Prostate gland (tissue), 2 donors: Measurements from ENCODE around the gene KRTAP22-2. TPM values are rescaled to one million over a fixed set of nuclear protein-coding genes. Genes with fewer than 3 reads are reported as not detected.

ENCODE experiments used
- DNase-seq: peaks from one replicate; pipeline ENCODE4 v3.0.0-alpha.2; 2019; ENCODE audit warnings: low spot score
- H3K27ac ChIP-seq, 2 donors: fragments of 200-600 bp; sonication (generic); 2 replicates each; pipeline ENCODE4 v1.5.1; 2017 to 2019
- H3K27me3 ChIP-seq: fragments of 200-600 bp; sonication (generic); replicated peaks from 2 replicates; pipeline ENCODE4 v1.5.1; 2019; ENCODE audit not compliant: insufficient read depth
- H3K36me3 ChIP-seq, 2 donors: fragments of 200-600 bp; sonication (generic); 1 replicate in 1 of 2; 2 replicates in 1 of 2; pipeline versions ENCODE4 v1.5.1 to v1.8.1; 2017 to 2019
- H3K4me1 ChIP-seq: fragments of 200-600 bp; sonication (generic); replicated peaks from 2 replicates; pipeline ENCODE4 v1.5.1; 2019
- H3K4me3 ChIP-seq, 2 donors: fragments of 200-600 bp; sonication (generic); 2 replicates each; pipeline ENCODE4 v1.5.1; 2017 to 2019
- H3K9me3 ChIP-seq: fragments of 200-600 bp; sonication (generic); 2 replicates; pipeline ENCODE4 v1.5.1; 2017
- CTCF ChIP-seq, 4 experiments: fragments of 200-600 bp in 2 of 4; fragments of 450-650 bp in 2 of 4; sonication (generic) in 2 of 4; IDR thresholded peaks; 1 replicate in 3 of 4; 2 replicates in 1 of 4; pipeline ENCODE4 v1.5.1; 2016 to 2019; ENCODE audit warnings: antibody characterized with exemption in 4 of 4, mild to moderate bottlenecking in 2 of 4, moderate library complexity in 2 of 4
- POLR2A ChIP-seq: fragments of 450-650 bp; IDR thresholded peaks from one replicate; pipeline ENCODE4 v1.6.1; 2016; ENCODE audit warnings: antibody characterized with exemption, mild to moderate bottlenecking
- POLR2AphosphoS5 ChIP-seq: sonication (generic); formaldehyde crosslinking; IDR thresholded peaks from one replicate; pipeline ENCODE4 v1.6.1; 2017; ENCODE audit warnings: antibody characterized with exemption
- WGBS: methylation state at CpG from one replicate; pipeline ENCODE4 v1.1.5; 2018; 5-methylcytosine and 5-hydroxymethylcytosine counted together
- intact Hi-C: fragments of 100-400 bp; cut with DNase I; formaldehyde crosslinking; loops from one replicate; pipeline ENCODE4 v1.14.2; 2022
- total RNA-seq, 2 donors: library from RNA; depleted of rRNA; stranded (reverse); fragments of >200 nt; gene quantifications; one replicate each; pipeline ENCODE4 v1.1.0, GENCODE V29; 2016

Gene KRTAP22-2
- total RNA-seq, 2 donors from 2014 or later = not detected

- Histone ChIP-seq H3K4me1 (no peaks in the 10 kb centered on the region), H3K27me3 (no peaks in the 10 kb centered on the region), H3K27ac (no peak within 1 kb of the TSS), H3K4me3 (no peak within 1 kb of the TSS), H3K36me3 (no peaks in the 10 kb centered on the region), H3K9me3 (no peaks in the 10 kb centered on the region)
- intact Hi-C loops = no loop called here
- 96% methylated on average over 6 of the region's 6 CpGs for WGBS
- no peak for TF ChIP-seq POLR2A
- TF ChIP-seq CTCF (IDR thresholded peaks at IDR 0.05) = no peak
- TF ChIP-seq POLR2AphosphoS5 = no peak
- no peak for DNase-seq
Measured at GRCh38 chr21:30598802-30599201, 8.6 kb upstream of the KRTAP22-2 start, which contains the start of gene KRTAP6-2. Gene KRTAP6-2, minus strand, starts transcription at chr21:30598902. Its CDS starts 28 bp downstream, at chr21:30598874.

- Histone ChIP-seq H3K4me1 (no peaks in the 10 kb centered on the region), H3K27me3 (no peaks in the 10 kb centered on the region), H3K27ac (no peak within 1 kb of the TSS), H3K36me3 (no peaks in the 10 kb centered on the region), H3K9me3 (no peaks in the 10 kb centered on the region), H3K4me3 (no peak within 1 kb of the TSS)
- no peak for TF ChIP-seq CTCF (IDR thresholded peaks at IDR 0.05)
- TF ChIP-seq POLR2A = no peak
- no peak for TF ChIP-seq POLR2AphosphoS5
- DNase-seq = no peak
- intact Hi-C loops = no loop called here
- WGBS = 93% methylated on average over 4 of the region's 4 CpGs
Measured at GRCh38 chr21:30592140-30592539, 1.9 kb upstream of the KRTAP22-2 start, which contains the start of gene KRTAP6-3. Gene KRTAP6-3, plus strand, starts transcription at chr21:30592440. Its CDS starts 6 bp downstream, at chr21:30592446.

- no peaks in the 10 kb centered on the region for H3K36me3 ChIP-seq
- H3K9me3 ChIP-seq = no peaks in the 10 kb centered on the region
- no peak overlapping the region for H3K27ac ChIP-seq
- H3K4me1 ChIP-seq = no peaks in the 10 kb centered on the region
- WGBS = 47% methylated on average over 1 of the region's 1 CpG
- TF ChIP-seq CTCF (IDR thresholded peaks at IDR 0.05) = no peak
- no peak for TF ChIP-seq POLR2A
- TF ChIP-seq POLR2AphosphoS5 = no peak
- no peak overlapping the region for H3K4me3 ChIP-seq
- no peaks in the 10 kb centered on the region for H3K27me3 ChIP-seq
- no peak for DNase-seq
- intact Hi-C loops = no loop called here
Measured at GRCh38 chr21:30582870-30583269, 7.3 kb downstream of the KRTAP22-2 start.

- TF ChIP-seq POLR2A (no peak), CTCF (IDR thresholded peaks at IDR 0.05) (no peak), POLR2AphosphoS5 (peak; percentile 76)
- Histone ChIP-seq H3K4me1 (no peaks in the 10 kb centered on the region), H3K9me3 (no peaks in the 10 kb centered on the region), H3K27ac (peak overlapping the region in 1 of 2 donors; percentile 39), H3K27me3 (no peaks in the 10 kb centered on the region), H3K36me3 (no peaks in the 10 kb centered on the region), H3K4me3 (no peak overlapping the region)
- WGBS = 42% methylated on average over 3 of the region's 3 CpGs
- intact Hi-C loops = no loop called here
- DNase-seq = peak; percentile 81
Measured at GRCh38 chr21:30580132-30580531, 10.1 kb downstream of the KRTAP22-2 start.

GRCh38 chr21:30579346-30579745 is 10.9 kb downstream of the KRTAP22-2 start:
- intact Hi-C loops = no loop called here
- no peaks in the 10 kb centered on the region for H3K4me1 ChIP-seq
- WGBS = 17% methylated on average over 1 of the region's 1 CpG
- TF ChIP-seq POLR2A = no peak
- TF ChIP-seq CTCF (IDR thresholded peaks at IDR 0.05) = no peak
- no peak for TF ChIP-seq POLR2AphosphoS5
- H3K27ac ChIP-seq = no peak overlapping the region
- H3K27me3 ChIP-seq = no peaks in the 10 kb centered on the region
- H3K36me3 ChIP-seq = no peaks in the 10 kb centered on the region
- no peak overlapping the region for H3K4me3 ChIP-seq
- H3K9me3 ChIP-seq = no peaks in the 10 kb centered on the region
- no peak for DNase-seq
